B cell (primary cell): ENCODE data around the gene PPL.

ENCODE experiments used
- CTCF ChIP-seq: fragments of 200-600 bp; IDR thresholded peaks from one replicate; pipeline ENCODE4 v1.8.0; 2022; ENCODE audit warnings: antibody characterized with exemption, mild to moderate bottlenecking
- EZH2 ChIP-seq: IDR thresholded peaks from 2 replicates; pipeline ENCODE4 v1.6.1; 2012; ENCODE audit warnings: borderline replicate concordance, low read depth, mild to moderate bottlenecking, moderate library complexity, low read length; ENCODE audit not compliant: insufficient read depth, poor library complexity, severe bottlenecking

GRCh38 chr16:4895366-4895765 lies 41.6 kb downstream of the PPL start:
- TF ChIP-seq CTCF (no peak), EZH2 (no peak)
